Measurements from ENCODE around the gene GPN1.
"Not testable (repeated sequence)": the region's sequence is repeated elsewhere in the genome, so short reads cannot be mapped to it uniquely, and the experiment has no call there.

GPN1 gene

DNA sequence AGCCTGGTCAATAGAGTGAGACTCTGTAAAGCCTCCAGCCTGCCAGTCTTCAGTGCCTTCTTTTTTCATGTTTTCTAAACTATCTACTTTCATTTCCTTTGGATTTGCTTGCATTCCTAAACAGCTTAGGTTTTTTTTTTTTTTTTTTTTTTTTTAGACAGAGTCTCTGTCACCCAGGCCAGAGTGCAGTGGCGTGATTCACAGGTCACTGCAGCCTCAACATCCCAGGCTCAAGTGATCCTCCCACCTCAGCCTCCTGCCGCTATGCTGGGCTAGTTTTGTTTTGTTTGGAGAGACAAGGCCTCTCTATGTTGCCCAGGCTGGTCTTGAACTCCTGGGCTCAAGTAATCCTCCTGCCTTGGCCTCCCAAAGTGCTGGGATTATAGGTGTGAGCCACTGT is 1.4 kb downstream of the GPN1 start:
- not testable (repeated sequence) for H3K9ac ChIP-seq (ENCODE audit: low read depth, low read length); H3K27me3 ChIP-seq (ENCODE audit: control insufficient read depth, insufficient read depth, low read length); H3K4me3 ChIP-seq (ENCODE audit: low read depth, low read length); H3K9me3 ChIP-seq (ENCODE audit: control insufficient read depth, insufficient read depth, low read length); H3K4me1 ChIP-seq (ENCODE audit: control insufficient read depth, insufficient read depth, low read length); H3K36me3 ChIP-seq (ENCODE audit: control insufficient read depth, insufficient read depth, low read length)

DNA sequence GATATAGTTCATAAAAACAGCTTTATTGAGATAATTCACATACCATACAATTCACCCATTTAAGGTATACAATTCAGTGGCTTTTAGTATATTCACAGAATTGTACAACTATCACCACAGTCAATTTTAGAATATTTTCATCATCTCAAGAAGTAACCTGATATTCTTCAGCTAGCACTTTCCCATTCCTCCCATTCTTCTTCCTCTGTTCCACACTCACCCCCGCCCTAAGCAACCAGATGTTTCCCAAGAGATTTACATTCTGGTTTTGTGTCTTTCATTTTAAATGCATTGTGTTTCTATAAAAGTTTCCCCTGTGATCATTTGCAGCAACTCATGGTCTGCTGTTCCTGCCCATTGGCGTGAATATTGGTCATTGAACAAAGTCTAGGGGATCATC is 5.4 kb downstream of the GPN1 start:
- H3K4me3 ChIP-seq (ENCODE audit: low read depth, low read length), result no peak overlapping the region
- H3K9me3 ChIP-seq (ENCODE audit: control insufficient read depth, insufficient read depth, low read length), result no peaks in the 10 kb centered on the region
- H3K27me3 ChIP-seq (ENCODE audit: control insufficient read depth, insufficient read depth, low read length), result no peaks in the 10 kb centered on the region
- peaks cover 24% of the 10 kb centered on the region for H3K36me3 ChIP-seq (ENCODE audit: control insufficient read depth, insufficient read depth, low read length)
- no peak overlapping the region for H3K9ac ChIP-seq (ENCODE audit: low read depth, low read length)
- H3K4me1 ChIP-seq (ENCODE audit: control insufficient read depth, insufficient read depth, low read length), result no peaks in the 10 kb centered on the region

DNA sequence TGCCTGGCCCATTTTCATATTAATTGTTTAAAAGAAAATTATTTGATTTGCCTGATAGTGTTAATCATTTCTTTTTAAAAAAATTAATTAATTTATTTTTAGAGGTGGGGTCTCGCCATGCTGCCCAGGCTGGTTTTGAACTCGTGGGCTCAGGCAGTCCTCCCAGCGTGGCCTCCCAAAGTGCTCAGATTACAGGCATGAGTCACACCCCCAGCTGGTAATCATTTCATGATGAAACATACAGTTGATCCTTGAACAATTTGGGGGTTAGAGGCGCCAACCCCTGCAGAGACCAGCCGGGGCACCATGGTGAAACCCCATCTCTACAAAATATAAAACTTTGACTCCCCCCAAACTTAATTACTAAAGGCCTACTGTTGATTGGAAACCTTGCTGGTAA is 7.9 kb downstream of the GPN1 start:
- H3K4me3 ChIP-seq (ENCODE audit: low read depth, low read length), result no peak overlapping the region
- H3K9ac ChIP-seq (ENCODE audit: low read depth, low read length), result no peak overlapping the region
- H3K36me3 ChIP-seq (ENCODE audit: control insufficient read depth, insufficient read depth, low read length), result peaks cover 24% of the 10 kb centered on the region
- no peaks in the 10 kb centered on the region for H3K27me3 ChIP-seq (ENCODE audit: control insufficient read depth, insufficient read depth, low read length)
- no peaks in the 10 kb centered on the region for H3K4me1 ChIP-seq (ENCODE audit: control insufficient read depth, insufficient read depth, low read length)
- H3K9me3 ChIP-seq (ENCODE audit: control insufficient read depth, insufficient read depth, low read length), result no peaks in the 10 kb centered on the region

DNA sequence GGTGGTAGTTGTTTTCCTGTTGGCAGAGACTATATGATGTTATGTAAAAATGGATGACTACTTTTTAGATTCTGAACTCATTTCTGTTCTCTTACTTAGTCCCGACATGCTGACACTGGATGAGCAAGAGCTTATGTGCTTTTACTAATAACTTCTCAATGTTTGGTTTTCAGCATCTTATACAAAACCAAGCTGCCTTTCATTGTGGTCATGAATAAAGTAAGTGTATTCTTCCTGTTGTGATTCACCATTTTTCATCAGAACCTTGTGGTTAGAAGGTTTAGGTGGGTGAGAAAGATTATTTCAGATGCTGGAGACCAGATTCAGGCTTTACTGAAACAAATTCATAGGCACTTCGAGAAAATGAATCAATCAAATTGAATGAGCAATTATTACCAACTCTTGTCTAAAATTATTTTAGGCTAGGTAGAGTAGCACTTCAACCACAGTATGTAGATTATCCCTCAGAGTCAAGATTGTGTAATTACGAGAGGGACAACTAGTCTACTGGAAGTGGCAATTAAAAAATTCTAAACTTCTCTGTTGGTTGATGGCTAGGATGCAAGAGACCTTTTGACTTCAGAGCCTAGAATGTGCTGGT is 9.3 kb downstream of the GPN1 start:
- Histone ChIP-seq H3K27me3 (ENCODE audit: control insufficient read depth, insufficient read depth, low read length) (no peaks in the 10 kb centered on the region), H3K9me3 (ENCODE audit: control insufficient read depth, insufficient read depth, low read length) (no peaks in the 10 kb centered on the region), H3K4me1 (ENCODE audit: control insufficient read depth, insufficient read depth, low read length) (no peaks in the 10 kb centered on the region), H3K4me3 (ENCODE audit: low read depth, low read length) (no peak overlapping the region), H3K9ac (ENCODE audit: low read depth, low read length) (no peak overlapping the region), H3K36me3 (ENCODE audit: control insufficient read depth, insufficient read depth, low read length) (peaks cover 24% of the 10 kb centered on the region)

DNA sequence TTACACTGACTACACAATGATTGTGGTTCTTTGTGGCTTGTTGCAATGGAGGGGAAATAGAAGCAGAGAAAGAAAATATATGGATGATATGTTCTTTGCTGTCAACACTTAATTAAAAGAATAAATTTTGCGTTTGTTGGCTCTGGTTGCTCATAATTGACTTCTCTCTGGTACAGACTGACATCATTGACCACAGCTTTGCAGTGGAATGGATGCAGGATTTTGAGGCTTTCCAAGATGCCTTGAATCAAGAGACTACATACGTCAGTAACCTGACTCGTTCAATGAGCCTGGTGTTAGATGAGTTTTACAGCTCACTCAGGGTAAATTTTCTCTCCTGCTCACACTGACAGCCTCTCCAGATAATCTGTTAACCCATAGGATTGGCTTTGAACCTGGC is 9.9 kb downstream of the GPN1 start:
- H3K36me3 ChIP-seq (ENCODE audit: control insufficient read depth, insufficient read depth, low read length), result peaks cover 24% of the 10 kb centered on the region
- no peaks in the 10 kb centered on the region for H3K27me3 ChIP-seq (ENCODE audit: control insufficient read depth, insufficient read depth, low read length)
- H3K4me1 ChIP-seq (ENCODE audit: control insufficient read depth, insufficient read depth, low read length), result no peaks in the 10 kb centered on the region
- no peak overlapping the region for H3K9ac ChIP-seq (ENCODE audit: low read depth, low read length)
- H3K9me3 ChIP-seq (ENCODE audit: control insufficient read depth, insufficient read depth, low read length), result no peaks in the 10 kb centered on the region
- H3K4me3 ChIP-seq (ENCODE audit: low read depth, low read length), result no peak overlapping the region

DNA sequence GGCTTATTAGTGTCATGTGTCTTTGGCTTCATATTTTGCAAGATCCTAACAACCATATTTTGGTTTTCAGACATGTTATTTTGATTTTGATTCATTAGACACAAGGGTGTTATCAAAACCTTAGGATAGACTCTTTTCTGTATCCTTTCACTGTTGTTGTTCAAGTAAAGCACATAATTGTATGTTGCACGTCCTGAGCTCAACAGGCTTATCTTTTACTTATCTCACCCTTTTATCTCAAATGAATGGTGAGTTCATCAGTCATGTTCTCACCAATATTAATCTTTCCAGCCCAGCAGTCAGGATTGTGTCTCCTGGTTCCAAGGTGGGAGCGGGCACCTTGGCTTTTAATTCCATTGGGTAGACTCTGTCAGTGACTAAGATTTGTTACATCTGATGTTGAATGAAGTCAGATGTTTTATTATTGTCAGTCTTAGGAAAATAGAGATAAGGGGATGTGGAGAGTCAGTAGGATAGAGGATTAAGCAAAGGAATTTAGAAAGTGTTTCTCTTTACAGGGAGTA is 11.9 kb downstream of the GPN1 start:
- H3K4me3 ChIP-seq (ENCODE audit: low read depth, low read length), result no peak overlapping the region
- H3K9ac ChIP-seq (ENCODE audit: low read depth, low read length), result no peak overlapping the region
- no peaks in the 10 kb centered on the region for H3K27me3 ChIP-seq (ENCODE audit: control insufficient read depth, insufficient read depth, low read length)
- H3K36me3 ChIP-seq (ENCODE audit: control insufficient read depth, insufficient read depth, low read length), result peaks cover 15% of the 10 kb centered on the region
- no peaks in the 10 kb centered on the region for H3K9me3 ChIP-seq (ENCODE audit: control insufficient read depth, insufficient read depth, low read length)
- H3K4me1 ChIP-seq (ENCODE audit: control insufficient read depth, insufficient read depth, low read length), result no peaks in the 10 kb centered on the region

DNA sequence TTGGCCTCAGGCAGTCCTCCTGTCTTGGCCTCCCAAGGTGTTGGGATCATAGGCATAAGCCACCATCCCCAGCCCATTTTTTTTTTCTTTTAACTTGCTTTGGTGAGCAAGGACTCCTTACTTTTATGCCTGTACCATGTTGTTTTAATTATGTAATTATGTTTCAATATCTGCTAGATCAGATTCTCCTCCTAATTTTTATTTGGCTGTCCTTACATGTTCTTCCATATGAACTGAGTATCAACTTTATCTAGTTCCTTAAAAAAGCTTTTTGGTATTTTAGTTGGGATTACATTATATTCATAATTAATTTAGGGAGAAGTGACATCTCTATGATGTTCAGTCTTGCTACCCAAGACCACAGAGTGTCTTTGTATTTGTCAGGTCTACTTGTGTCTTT is 16.3 kb downstream of the GPN1 start:
- Histone ChIP-seq H3K27me3 (ENCODE audit: control insufficient read depth, insufficient read depth, low read length) (no peaks in the 10 kb centered on the region), H3K4me1 (ENCODE audit: control insufficient read depth, insufficient read depth, low read length) (no peaks in the 10 kb centered on the region), H3K4me3 (ENCODE audit: low read depth, low read length) (no peak overlapping the region), H3K9ac (ENCODE audit: low read depth, low read length) (no peak overlapping the region), H3K36me3 (ENCODE audit: control insufficient read depth, insufficient read depth, low read length) (peaks cover 19% of the 10 kb centered on the region), H3K9me3 (ENCODE audit: control insufficient read depth, insufficient read depth, low read length) (no peaks in the 10 kb centered on the region)

DNA sequence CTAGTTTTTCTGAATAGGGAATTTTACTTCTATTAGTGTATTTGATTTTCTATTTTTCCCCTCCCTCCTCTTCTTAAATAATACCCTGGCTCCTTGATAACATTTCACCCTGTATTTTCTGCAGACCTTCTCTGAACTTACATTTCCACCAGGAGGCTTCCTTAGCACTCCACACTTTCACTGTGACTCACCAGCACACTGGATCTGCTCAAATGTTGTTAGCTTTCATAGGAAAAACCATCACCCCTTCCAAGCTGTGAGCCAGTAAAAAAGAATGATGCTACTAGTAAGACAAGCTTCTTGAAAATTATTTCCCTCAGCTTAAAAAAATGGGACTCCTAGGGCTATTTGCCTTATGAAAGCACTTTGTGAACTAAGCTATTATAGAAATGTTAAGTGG is 18.4 kb downstream of the GPN1 start:
- H3K9me3 ChIP-seq (ENCODE audit: control insufficient read depth, insufficient read depth, low read length), result no peaks in the 10 kb centered on the region
- peaks cover 23% of the 10 kb centered on the region for H3K36me3 ChIP-seq (ENCODE audit: control insufficient read depth, insufficient read depth, low read length)
- H3K27me3 ChIP-seq (ENCODE audit: control insufficient read depth, insufficient read depth, low read length), result no peaks in the 10 kb centered on the region

DNA sequence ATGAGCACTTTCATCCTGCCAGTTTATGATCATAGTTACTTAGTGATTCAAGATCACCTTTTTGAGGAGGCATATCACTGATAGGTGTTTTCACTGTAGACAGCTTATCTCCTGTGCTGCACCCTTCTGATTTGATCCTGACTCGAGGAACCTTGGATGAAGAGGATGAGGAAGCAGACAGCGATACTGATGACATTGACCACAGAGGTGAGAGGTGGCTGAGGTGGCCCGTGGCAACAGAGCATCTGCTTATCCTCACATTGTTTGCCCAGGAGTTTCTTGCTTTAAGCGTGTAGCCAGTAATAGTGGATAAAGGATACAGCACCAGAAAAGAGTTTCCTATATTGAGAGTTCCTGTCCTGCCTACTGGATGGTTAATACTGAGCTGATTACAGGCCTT is 18.9 kb downstream of the GPN1 start:
- Histone ChIP-seq H3K9me3 (ENCODE audit: control insufficient read depth, insufficient read depth, low read length) (no peaks in the 10 kb centered on the region), H3K36me3 (ENCODE audit: control insufficient read depth, insufficient read depth, low read length) (peaks cover 23% of the 10 kb centered on the region), H3K9ac (ENCODE audit: low read depth, low read length) (no peak overlapping the region)

More for the DNA sequence above, 18.4 kb downstream of the GPN1 start:
- no peaks in the 10 kb centered on the region for H3K4me1 ChIP-seq (ENCODE audit: control insufficient read depth, insufficient read depth, low read length)
- H3K9ac ChIP-seq (ENCODE audit: low read depth, low read length), result no peak overlapping the region
- no peak overlapping the region for H3K4me3 ChIP-seq (ENCODE audit: low read depth, low read length)

DNA sequence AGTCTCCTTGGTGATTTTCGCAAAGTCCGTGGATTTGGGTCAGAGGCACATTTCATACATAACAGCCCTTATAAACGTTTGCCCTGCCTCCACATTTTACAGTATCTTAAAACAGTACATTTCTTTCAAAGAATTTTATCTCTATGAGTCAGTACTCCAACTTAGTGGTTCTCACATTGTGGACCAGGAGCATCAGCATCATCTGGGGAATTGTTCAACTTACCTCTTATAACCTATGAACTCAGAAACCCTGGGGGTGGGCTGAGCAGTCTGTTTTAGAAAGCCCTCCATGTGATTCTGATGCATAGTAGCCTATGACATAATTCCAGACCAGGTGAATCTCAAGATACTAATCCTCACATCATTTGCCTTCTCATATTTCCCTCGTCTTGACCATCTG is 22.2 kb downstream of the GPN1 start:
- Histone ChIP-seq H3K4me3 (ENCODE audit: low read depth, low read length) (no peak overlapping the region), H3K4me1 (ENCODE audit: control insufficient read depth, insufficient read depth, low read length) (no peaks in the 10 kb centered on the region), H3K9ac (ENCODE audit: low read depth, low read length) (no peak overlapping the region), H3K27me3 (ENCODE audit: control insufficient read depth, insufficient read depth, low read length) (no peaks in the 10 kb centered on the region), H3K9me3 (ENCODE audit: control insufficient read depth, insufficient read depth, low read length) (no peaks in the 10 kb centered on the region), H3K36me3 (ENCODE audit: control insufficient read depth, insufficient read depth, low read length) (peaks cover 22% of the 10 kb centered on the region)

More for the DNA sequence above, 18.9 kb downstream of the GPN1 start:
- Histone ChIP-seq H3K27me3 (ENCODE audit: control insufficient read depth, insufficient read depth, low read length) (no peaks in the 10 kb centered on the region), H3K4me1 (ENCODE audit: control insufficient read depth, insufficient read depth, low read length) (no peaks in the 10 kb centered on the region), H3K4me3 (ENCODE audit: low read depth, low read length) (no peak overlapping the region)

DNA sequence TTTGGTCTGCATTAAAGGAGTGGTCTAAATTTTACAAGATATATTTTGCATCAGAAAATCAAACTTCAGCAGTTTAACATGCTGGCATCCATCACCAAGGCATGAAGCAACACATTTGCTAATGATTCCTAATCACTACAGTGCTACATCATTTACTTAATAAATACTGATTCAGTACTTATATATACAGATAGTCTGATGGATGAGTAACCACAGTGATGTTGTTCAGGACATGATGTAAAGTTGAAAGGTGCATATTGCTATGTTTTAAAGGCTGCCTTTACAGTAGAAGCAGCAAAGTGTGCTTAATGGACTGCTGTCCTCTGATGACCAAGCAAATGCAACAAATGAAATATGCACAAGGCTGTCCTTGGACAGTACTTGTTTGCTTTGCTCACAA is 23.5 kb downstream of the GPN1 start:
- H3K36me3 ChIP-seq (ENCODE audit: control insufficient read depth, insufficient read depth, low read length), result peaks cover 20% of the 10 kb centered on the region
- no peak overlapping the region for H3K9ac ChIP-seq (ENCODE audit: low read depth, low read length)
- H3K27me3 ChIP-seq (ENCODE audit: control insufficient read depth, insufficient read depth, low read length), result no peaks in the 10 kb centered on the region
- no peaks in the 10 kb centered on the region for H3K9me3 ChIP-seq (ENCODE audit: control insufficient read depth, insufficient read depth, low read length)
- no peak overlapping the region for H3K4me3 ChIP-seq (ENCODE audit: low read depth, low read length)
- H3K4me1 ChIP-seq (ENCODE audit: control insufficient read depth, insufficient read depth, low read length), result no peaks in the 10 kb centered on the region

DNA sequence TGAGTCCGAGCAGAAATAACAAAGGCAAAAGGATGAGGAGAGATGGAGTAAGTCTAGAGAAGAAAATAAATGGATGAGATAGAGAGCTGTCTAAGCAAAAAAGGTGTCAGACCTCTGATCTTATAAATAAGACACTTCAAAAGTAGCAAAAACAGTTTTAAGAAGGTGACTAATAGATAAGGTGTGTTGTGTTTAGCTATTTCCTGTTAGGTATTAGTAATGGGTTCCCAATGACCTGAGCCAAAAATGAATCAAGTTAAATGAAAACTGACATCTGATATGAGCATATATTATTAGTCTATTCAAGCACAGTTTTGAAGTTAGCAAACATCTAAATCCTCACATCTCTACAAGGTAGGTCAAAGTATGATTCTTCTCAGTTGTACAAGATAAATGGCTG is 23.9 kb downstream of the GPN1 start:
- H3K36me3 ChIP-seq (ENCODE audit: control insufficient read depth, insufficient read depth, low read length), result peaks cover 16% of the 10 kb centered on the region
- no peaks in the 10 kb centered on the region for H3K9me3 ChIP-seq (ENCODE audit: control insufficient read depth, insufficient read depth, low read length)
- H3K4me1 ChIP-seq (ENCODE audit: control insufficient read depth, insufficient read depth, low read length), result no peaks in the 10 kb centered on the region
- no peaks in the 10 kb centered on the region for H3K27me3 ChIP-seq (ENCODE audit: control insufficient read depth, insufficient read depth, low read length)
- no peak overlapping the region for H3K9ac ChIP-seq (ENCODE audit: low read depth, low read length)
- H3K4me3 ChIP-seq (ENCODE audit: low read depth, low read length), result no peak overlapping the region
